HCEC 1CT (cell line): ENCODE results near the gene ALPP.
"Not testable (repeated sequence)": the region's sequence is repeated elsewhere in the genome, so short reads cannot be mapped to it uniquely, and the experiment has no call there.

Experiments
- DNase-seq: peaks from one replicate; pipeline ENCODE4 v3.0.0-alpha.2; 2017

The ALPP gene

DNA sequence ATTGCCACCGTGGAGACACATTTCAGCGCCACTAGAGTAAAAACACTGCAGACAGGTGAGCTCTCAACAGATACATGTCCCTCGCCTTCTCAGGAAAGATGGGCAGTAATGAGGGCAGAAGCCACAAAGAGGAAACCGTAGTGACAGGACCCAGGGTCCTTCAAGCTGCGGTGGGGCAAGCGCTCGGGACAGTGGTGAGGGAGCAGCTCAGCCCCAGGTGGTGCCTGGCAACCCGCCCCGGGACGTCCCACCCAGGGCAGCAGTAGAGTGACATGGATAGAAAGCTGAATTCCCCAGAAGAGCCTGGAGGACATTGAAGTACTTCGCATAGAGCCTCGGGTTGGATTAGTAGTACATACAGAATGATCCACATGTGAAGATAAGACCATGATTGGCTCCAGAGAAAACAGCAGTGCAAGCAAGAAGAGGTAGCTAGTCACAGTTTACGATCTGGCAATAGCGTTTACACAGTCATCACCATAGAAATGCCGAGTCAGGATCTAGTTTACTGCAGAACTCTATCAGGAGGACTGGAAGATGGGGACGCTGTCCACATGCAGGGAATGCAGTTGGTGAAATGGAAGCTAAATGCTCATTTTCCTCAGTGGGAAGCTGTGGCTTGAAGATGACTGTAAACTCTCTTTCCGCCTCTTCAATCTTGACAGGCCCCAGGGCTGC is 37.4 kb upstream of the ALPP start:
- no peak for DNase-seq

DNA sequence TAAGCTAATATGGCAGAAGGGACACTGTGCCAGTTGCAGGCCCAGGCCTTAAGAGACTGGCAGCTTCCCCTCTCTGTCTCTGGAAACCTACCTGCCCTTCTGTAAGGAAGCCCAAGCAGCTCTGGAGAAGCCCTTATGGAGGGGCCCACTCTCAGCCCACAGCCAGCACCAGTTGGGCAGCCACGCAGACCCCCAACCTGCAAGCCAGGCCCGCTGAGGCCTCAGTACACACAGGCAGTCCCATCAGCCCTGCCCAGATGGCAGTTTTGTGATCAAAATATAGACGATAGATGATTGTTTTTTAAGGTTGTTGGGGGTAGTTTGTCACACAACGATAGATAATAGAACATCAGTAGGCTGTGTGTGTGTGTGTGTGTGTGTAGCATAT is 36.8 kb upstream of the ALPP start:
- DNase-seq, result no peak

- DNase-seq, result no peak
Observed at GRCh38 chr2:232342635-232343565, 35.7 kb upstream of the ALPP start.

DNA sequence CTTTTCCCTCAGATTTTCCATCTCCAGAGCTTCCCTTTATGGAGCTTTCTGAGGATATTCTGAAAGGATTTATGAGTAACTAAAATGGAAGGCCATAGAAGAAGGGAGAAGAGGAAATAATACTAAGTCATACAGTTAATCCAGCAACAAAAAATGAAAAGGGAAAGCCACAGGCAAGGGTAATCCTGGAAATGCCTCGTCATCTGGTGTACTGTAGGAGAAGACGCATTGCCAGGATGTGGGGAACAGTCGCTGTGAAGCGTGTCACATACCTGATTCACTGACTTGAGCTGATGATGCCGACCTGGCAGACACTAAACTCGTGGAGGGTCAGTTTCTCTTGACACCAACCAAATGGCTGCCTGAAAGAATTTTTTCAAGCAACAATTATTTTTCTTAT is 34.7 kb upstream of the ALPP start:
- DNase-seq, result no peak

- no peak for DNase-seq
Observed at GRCh38 chr2:232345251-232345650, 33.3 kb upstream of the ALPP start.

DNA sequence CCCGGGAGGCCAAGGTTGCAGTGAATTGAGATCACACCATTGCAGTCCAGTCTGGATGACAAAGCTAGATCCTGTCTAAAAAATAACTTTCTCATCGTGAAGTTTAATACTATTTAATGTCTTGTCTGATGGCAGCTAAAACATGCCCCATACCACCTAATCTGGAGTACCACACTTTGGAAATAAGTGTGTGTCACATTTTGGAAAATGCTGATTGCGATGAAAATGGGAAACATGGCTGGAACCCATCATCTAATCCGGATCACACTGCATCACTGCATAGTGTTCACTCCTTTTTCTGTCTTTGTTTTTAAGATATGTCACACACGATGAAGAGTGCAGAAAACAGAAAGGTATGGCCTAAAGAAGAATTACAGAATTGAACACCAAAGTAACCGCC is 31.2 kb upstream of the ALPP start:
- DNase-seq, result no peak

DNA sequence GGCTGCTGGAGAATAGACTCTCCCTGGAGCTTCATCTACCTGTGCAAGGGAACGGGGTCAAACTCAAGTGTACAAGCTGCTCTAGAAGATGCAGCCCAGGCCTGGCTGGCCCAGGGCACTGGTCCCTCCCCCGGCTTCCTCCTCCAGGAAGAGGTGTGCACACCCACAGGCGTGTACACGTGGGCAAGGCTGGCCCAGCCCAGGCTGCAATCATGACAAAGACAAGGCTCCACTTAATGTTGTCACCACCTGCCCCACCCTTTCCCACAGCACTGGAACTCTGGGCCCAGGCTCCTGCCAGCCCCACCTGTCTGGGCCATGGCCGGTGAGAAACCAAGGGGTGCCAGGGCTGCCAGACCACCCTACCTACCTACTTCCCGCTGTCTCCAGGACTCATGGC is 29.6 kb upstream of the ALPP start:
- no peak for DNase-seq

DNA sequence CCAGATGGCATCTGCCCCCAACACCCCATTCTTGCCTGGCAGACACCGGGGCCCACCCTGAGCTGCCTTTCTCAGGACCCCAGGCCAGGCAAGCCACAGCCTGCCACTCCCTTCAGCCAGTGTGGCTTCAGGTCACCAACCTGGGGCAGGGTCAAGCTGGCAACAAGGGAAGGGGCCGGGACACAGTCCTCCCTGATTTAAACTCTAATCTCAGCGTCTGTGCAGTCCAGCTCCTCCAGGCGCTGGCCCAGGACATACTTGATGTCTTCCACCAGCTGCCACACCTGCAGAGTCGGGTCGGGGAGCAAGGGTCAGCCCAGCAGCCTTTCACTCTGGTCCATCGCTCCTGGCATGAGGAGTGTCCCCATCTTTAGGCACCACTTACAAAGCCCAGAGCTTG is 29.0 kb upstream of the ALPP start:
- no peak for DNase-seq

DNA sequence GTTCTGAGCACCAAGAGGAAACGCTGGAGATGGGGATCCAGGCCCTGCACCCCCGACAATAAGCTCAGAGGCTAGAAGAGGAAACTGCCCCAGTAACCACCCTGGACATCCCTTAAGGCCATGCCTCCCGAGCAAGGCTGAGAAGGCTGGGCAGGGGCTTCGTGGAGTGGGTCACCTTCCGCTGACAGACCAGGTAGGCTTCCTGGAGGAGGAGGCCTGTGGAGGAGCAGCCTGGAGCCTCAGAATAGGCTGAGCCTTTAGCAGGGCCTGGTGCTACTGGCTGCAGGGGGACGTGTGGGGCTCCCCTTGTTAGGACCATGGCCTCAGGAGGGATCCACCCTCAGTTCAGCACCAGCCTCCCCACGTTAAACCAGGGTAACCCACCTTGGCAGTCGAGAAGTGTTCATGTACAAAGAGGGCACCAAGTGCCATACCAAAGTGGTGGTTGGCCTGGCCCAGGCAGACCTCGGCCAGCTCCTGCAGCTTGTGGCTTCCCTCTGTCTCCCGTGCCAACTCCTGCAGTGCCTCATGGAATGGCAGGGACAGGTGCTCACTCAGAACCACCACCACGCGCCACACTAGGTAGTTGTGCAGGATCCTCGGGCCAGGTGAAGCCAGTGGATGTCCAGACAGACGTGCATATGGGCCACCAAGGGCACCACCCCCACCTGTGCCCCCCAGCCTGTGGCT is 28.5 kb upstream of the ALPP start:
- DNase-seq, result no peak

DNA sequence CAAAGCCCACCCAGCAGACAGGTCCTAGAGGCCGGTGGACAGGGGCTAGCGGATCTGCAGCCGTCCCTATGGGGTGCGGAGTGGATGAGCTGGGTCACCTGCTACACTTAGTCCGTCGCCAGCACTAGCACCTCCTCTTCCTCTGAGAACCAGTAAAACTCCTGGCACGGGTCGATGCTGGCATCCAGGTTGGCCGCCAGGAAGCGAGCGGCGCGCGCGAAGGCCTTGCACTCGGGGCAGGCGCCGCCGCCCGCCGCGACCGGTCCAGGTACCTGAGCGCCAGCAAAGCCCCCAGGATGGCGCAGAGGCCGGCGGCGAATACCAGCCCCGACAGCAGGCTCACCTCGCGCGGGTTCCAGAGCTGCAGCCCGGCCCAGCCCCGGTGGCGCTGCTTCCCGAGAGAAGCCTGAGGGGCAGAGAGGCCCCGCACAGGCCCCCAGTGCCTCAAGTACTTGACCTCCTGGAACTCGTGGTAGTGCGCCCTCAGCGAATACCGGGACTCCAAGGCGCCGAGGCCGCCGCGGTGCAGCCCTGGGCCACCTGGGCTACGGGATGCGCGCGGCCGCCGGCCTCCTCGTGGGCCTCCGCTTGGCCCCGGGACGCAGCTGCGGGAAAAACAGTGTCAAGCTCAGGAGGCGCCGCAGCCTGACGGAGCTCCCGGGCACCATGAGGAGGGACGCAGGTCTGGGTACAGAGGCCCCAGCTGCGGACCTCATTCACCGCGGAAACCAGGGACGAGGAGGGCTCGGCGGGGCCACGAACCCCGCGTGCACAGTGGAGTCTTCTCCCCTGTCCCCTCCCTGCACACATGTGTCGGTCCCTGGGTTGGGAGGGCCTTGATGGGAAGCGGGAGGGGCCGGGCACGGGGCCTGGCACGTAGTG is 27.5 kb upstream of the ALPP start:
- DNase-seq, result no peak

- DNase-seq, result no peak
Observed at GRCh38 chr2:232351686-232352510, 26.7 kb upstream of the ALPP start.

GRCh38 chr2:232352511-232353091 is 25.9 kb upstream of the ALPP start:
- DNase-seq, result no peak

GRCh38 chr2:232353096-232353495 is 25.5 kb upstream of the ALPP start:
- no peak for DNase-seq

DNA sequence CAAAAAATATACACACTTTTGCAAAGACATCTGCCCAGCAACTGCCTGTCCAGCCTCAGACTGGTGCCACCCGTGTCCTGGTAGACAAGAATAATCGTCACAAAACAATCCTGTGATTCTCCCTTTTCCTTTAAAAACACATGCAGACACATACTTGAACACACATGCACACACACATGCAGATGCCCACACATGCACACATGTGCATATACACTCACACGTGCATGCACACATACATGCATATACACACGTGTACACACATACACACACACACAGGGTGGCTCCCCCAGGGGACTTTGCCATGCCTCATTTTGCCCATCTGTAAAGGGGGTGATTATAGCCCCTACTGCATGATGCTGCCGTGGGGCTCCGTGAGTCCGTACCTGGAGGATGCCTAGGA is 24.9 kb upstream of the ALPP start:
- DNase-seq, result no peak

GRCh38 chr2:232354069-232354468 is 24.5 kb upstream of the ALPP start:
- DNase-seq, result no peak

DNA sequence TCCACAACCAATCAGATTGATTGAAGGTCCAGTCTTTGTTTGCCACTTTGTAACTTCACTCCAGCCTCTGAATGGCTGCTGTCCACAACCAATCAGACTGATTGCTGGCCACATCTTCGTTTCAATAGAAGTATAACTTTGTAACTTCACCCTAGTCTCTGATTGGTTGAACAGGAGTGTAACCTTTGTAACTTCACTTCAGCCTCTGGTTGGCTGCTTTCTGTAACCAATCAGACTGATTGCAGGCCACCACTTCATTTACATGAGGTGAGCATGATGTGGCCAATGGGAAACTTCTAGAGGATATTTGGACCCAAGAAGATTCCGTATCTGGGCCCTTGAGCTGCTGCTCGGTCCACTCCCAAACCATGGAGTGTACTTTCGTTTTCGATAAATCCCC is 16.9 kb upstream of the ALPP start:
- DNase-seq, result no peak

DNA sequence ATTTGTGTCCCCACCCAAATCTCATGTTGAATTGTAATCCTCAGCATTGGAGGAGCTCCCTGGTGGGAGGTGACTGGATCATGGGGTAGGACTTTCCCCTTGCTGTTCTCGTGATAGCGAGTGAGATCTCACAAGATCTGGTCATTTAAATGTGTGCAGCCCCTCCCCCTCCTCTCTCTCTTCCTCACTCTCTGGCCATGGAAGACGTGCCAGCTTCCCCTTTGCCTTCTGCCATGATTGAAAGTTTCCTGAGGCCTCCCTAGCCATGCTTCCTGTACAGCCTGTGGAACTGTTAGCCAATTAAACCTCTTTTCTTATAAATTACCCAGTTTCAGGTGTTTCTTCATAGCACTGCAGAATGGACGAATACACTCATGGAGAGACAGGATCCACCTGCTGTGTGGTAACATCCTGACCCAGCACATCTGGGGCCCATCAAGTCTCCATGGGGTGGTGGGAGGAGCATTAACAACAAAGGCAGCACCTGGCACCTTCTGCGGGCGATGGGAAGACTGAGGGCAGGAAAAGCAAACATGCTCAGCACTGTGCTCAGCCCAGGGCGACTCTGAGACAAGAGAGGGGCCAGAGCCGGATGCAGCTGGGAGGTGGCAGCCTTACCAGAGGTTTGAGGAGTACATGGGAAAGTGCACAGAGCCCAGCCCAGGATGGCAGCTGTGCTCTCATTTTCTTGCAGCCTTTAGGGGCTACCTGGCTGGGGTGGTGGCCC is 16.2 kb upstream of the ALPP start:
- no peak for DNase-seq

GRCh38 chr2:232363064-232363783 is 15.3 kb upstream of the ALPP start:
- not testable (repeated sequence) for DNase-seq

- DNase-seq, result no peak
Observed at GRCh38 chr2:232363784-232364615, 14.6 kb upstream of the ALPP start.
